HS-5 (cell line): ENCODE measurements around the gene SLC12A4.

Experiments used
- DNase-seq: peaks from one replicate; pipeline ENCODE4 v3.0.0-alpha.2; 2012; ENCODE audit warnings: low read depth

SLC12A4 gene

GRCh38 chr16:67963292-67963661 lies 5.2 kb downstream of the SLC12A4 start:
- no peak for DNase-seq

GRCh38 chr16:67962135-67962534 lies 6.3 kb downstream of the SLC12A4 start:
- no peak for DNase-seq

- no peak for DNase-seq
Observed at GRCh38 chr16:67961551-67961957, 6.9 kb downstream of the SLC12A4 start.

- DNase-seq = no peak
Observed at GRCh38 chr16:67959536-67960329, 8.7 kb downstream of the SLC12A4 start.

GRCh38 chr16:67957622-67958021 lies 10.8 kb downstream of the SLC12A4 start:
- DNase-seq = no peak

- DNase-seq = no peak
Observed at GRCh38 chr16:67954421-67955196, 13.8 kb downstream of the SLC12A4 start.

GRCh38 chr16:67953641-67954375 lies 14.6 kb downstream of the SLC12A4 start:
- no peak for DNase-seq

- no peak for DNase-seq
Observed at GRCh38 chr16:67951485-67951884, 17.0 kb downstream of the SLC12A4 start.

- no peak for DNase-seq
Observed at GRCh38 chr16:67950335-67950843, 18.0 kb downstream of the SLC12A4 start.

GRCh38 chr16:67949645-67950044 lies 18.8 kb downstream of the SLC12A4 start:
- no peak for DNase-seq

GRCh38 chr16:67948015-67948414 lies 20.4 kb downstream of the SLC12A4 start:
- no peak for DNase-seq

GRCh38 chr16:67946966-67947558 lies 21.4 kb downstream of the SLC12A4 start:
- no peak for DNase-seq

- no peak for DNase-seq
Observed at GRCh38 chr16:67946128-67946569, 22.3 kb downstream of the SLC12A4 start.

GRCh38 chr16:67945392-67945933 lies 23.0 kb downstream of the SLC12A4 start:
- DNase-seq = no peak

GRCh38 chr16:67944690-67945391 lies 23.6 kb downstream of the SLC12A4 start:
- DNase-seq = no peak

- no peak for DNase-seq
Observed at GRCh38 chr16:67943619-67944504, 24.6 kb downstream of the SLC12A4 start, which contains the start of gene LCAT. LCAT (minus strand) TSS chr16:67944120; CDS start chr16:67944101, 19 bp downstream.

- no peak for DNase-seq
Observed at GRCh38 chr16:67943256-67943618, 25.2 kb downstream of the SLC12A4 start.

GRCh38 chr16:67942510-67943255 lies 25.8 kb downstream of the SLC12A4 start:
- DNase-seq = no peak

- DNase-seq = no peak
Observed at GRCh38 chr16:67942200-67942509, 26.3 kb downstream of the SLC12A4 start.
